Uterus (tissue), 4 donors: ENCODE measurements around the gene SHH. TPM values are rescaled to one million over a fixed set of nuclear protein-coding genes. Genes with fewer than 3 reads are reported as not detected.

Source experiments
- DNase-seq, 2 donors: peaks; one replicate each; pipeline ENCODE4 v3.0.0-alpha.2; 2019 to 2020
- H3K27ac ChIP-seq, 2 donors: fragments of 200-600 bp; sonication (generic); 1 replicate in 1 of 2; 2 replicates in 1 of 2; pipeline ENCODE4 v1.5.1; 2016 to 2018
- H3K27me3 ChIP-seq, 2 donors: fragments of 200-600 bp; sonication (generic); one replicate each; pipeline ENCODE4 v1.5.1; 2018 to 2019; ENCODE audit warnings: control low read depth in 1 of 2
- H3K36me3 ChIP-seq, 2 donors: fragments of 200-600 bp; sonication (generic); one replicate each; pipeline ENCODE4 v1.5.1; 2019; ENCODE audit warnings: control low read depth in 1 of 2
- H3K4me1 ChIP-seq, 2 donors: fragments of 200-600 bp; sonication (generic); one replicate each; pipeline ENCODE4 v1.5.1; 2018 to 2019; ENCODE audit warnings: control low read depth in 1 of 2
- H3K4me3 ChIP-seq, 2 donors: fragments of 200-600 bp; sonication (generic); 1 replicate in 1 of 2; 2 replicates in 1 of 2; pipeline ENCODE4 v1.5.1; 2018 to 2019; ENCODE audit warnings: mild to moderate bottlenecking in 1 of 2
- H3K9me3 ChIP-seq, 2 donors: fragments of 200-600 bp; sonication (generic); one replicate each; pipeline ENCODE4 v1.5.1; 2019; ENCODE audit warnings: control low read depth in 1 of 2
- CTCF ChIP-seq, 4 experiments: fragments of 200-600 bp in 2 of 4; fragments of 450-650 bp in 2 of 4; sonication (generic) in 2 of 4; IDR thresholded peaks; one replicate each; pipeline ENCODE4 v1.5.1; 2016 to 2019; ENCODE audit warnings: antibody characterized with exemption in 4 of 4, mild to moderate bottlenecking in 2 of 4, moderate library complexity in 1 of 4
- POLR2A ChIP-seq, 2 donors: fragments of 450-650 bp; IDR thresholded peaks; one replicate each; pipeline ENCODE4 v1.6.1; 2016; ENCODE audit warnings: antibody characterized with exemption in 2 of 2, mild to moderate bottlenecking in 1 of 2, moderate library complexity in 1 of 2
- intact Hi-C: fragments of 100-400 bp; cut with DNase I; formaldehyde crosslinking; loops from one replicate; pipeline ENCODE4 v1.15.1; 2023; ENCODE audit warnings: low total_unique reads
- total RNA-seq, 4 donors: library from RNA; depleted of rRNA in 3 of 4; stranded (reverse); fragments of >200 nt in 3 of 4; gene quantifications; one replicate each; pipeline versions ENCODE4 v1.1.0 to v1.2.4, GENCODE V29; 2014 to 2023
- donor health status: DM: yes; HTN: yes; CAD: no.

Gene SHH
- total RNA-seq, 4 donors from 2014 or later = 0.62 TPM; not detected in 3

GRCh38 chr7:155832581-155832981, 20.3 kb upstream of the SHH start:
- DNase-seq = no peak
- Histone ChIP-seq H3K36me3 (no peaks in the 10 kb centered on the region), H3K27me3 (no peaks in the 10 kb centered on the region), H3K4me3 (no peak overlapping the region), H3K4me1 (no peaks in the 10 kb centered on the region), H3K9me3 (no peaks in the 10 kb centered on the region), H3K27ac (no peak overlapping the region)
- TF ChIP-seq POLR2A (IDR thresholded peaks at IDR 0.05) = no peak
- no peak for TF ChIP-seq CTCF (IDR thresholded peaks at IDR 0.05)
- intact Hi-C loops = no loop called here

- Histone ChIP-seq H3K9me3 (no peaks in the 10 kb centered on the region), H3K4me1 (no peaks in the 10 kb centered on the region), H3K27me3 (no peaks in the 10 kb centered on the region), H3K36me3 (no peaks in the 10 kb centered on the region), H3K4me3 (no peak overlapping the region), H3K27ac (no peak overlapping the region)
- DNase-seq = no peak
- intact Hi-C loops = no loop called here
- TF ChIP-seq CTCF (IDR thresholded peaks at IDR 0.05) (no peak), POLR2A (IDR thresholded peaks at IDR 0.05) (no peak)
Observed at GRCh38 chr7:155831807-155832524, 19.7 kb upstream of the SHH start.

GRCh38 chr7:155830961-155831806, 18.9 kb upstream of the SHH start:
- H3K27me3 ChIP-seq = no peaks in the 10 kb centered on the region
- no peak overlapping the region for H3K27ac ChIP-seq
- no peaks in the 10 kb centered on the region for H3K9me3 ChIP-seq
- H3K4me3 ChIP-seq = no peak overlapping the region
- H3K36me3 ChIP-seq = no peaks in the 10 kb centered on the region
- DNase-seq = no peak
- intact Hi-C loops = no loop called here
- no peaks in the 10 kb centered on the region for H3K4me1 ChIP-seq
- no peak for TF ChIP-seq POLR2A (IDR thresholded peaks at IDR 0.05)
- TF ChIP-seq CTCF (IDR thresholded peaks at IDR 0.05) = no peak

- Histone ChIP-seq H3K27ac (no peak overlapping the region), H3K9me3 (no peaks in the 10 kb centered on the region), H3K4me1 (no peaks in the 10 kb centered on the region), H3K4me3 (no peak overlapping the region), H3K27me3 (no peaks in the 10 kb centered on the region), H3K36me3 (no peaks in the 10 kb centered on the region)
- TF ChIP-seq CTCF (IDR thresholded peaks at IDR 0.05) (no peak), POLR2A (IDR thresholded peaks at IDR 0.05) (no peak)
- intact Hi-C loops = no loop called here
- DNase-seq = no peak
Observed at GRCh38 chr7:155829796-155830470, 17.7 kb upstream of the SHH start.

- intact Hi-C loops = no loop called here
- Histone ChIP-seq H3K27ac (no peak overlapping the region), H3K36me3 (no peaks in the 10 kb centered on the region), H3K4me3 (no peak overlapping the region), H3K27me3 (no peaks in the 10 kb centered on the region), H3K4me1 (no peaks in the 10 kb centered on the region), H3K9me3 (no peaks in the 10 kb centered on the region)
- DNase-seq = no peak
- TF ChIP-seq POLR2A (IDR thresholded peaks at IDR 0.05) = no peak
- no peak for TF ChIP-seq CTCF (IDR thresholded peaks at IDR 0.05)
Observed at GRCh38 chr7:155825336-155825735, 13.1 kb upstream of the SHH start.
